Effector memory CD4-positive, alpha-beta T cell (primary cell): ENCODE results near the gene NDUFA3.

Source experiments
- DNase-seq, 3 donors: peaks; one replicate each; pipeline ENCODE4 v3.0.0-alpha.2; 2020
- H3K27ac ChIP-seq: 2 replicates; pipeline ENCODE4 v1.7.0; 2013; ENCODE audit warnings: mild to moderate bottlenecking, low read length, moderate library complexity; ENCODE audit not compliant: insufficient read depth, poor library complexity, severe bottlenecking
- H3K27me3 ChIP-seq: replicated peaks from 2 replicates; pipeline ENCODE4 v1.7.0; 2013; ENCODE audit warnings: mild to moderate bottlenecking, low read length; ENCODE audit not compliant: insufficient read depth, control insufficient read depth, poor library complexity, severe bottlenecking
- H3K36me3 ChIP-seq: 2 replicates; pipeline ENCODE4 v1.7.0; 2013; ENCODE audit warnings: mild to moderate bottlenecking, low read length, moderate library complexity; ENCODE audit not compliant: control insufficient read depth, insufficient read depth
- H3K4me1 ChIP-seq: 2 replicates; pipeline ENCODE4 v1.7.0; 2013; ENCODE audit warnings: low read length, mild to moderate bottlenecking; ENCODE audit not compliant: control insufficient read depth, insufficient read depth, poor library complexity, severe bottlenecking
- H3K4me3 ChIP-seq: 2 replicates; pipeline ENCODE4 v1.7.0; 2013; ENCODE audit warnings: low read length, low read depth, mild to moderate bottlenecking; ENCODE audit not compliant: insufficient read depth, poor library complexity, severe bottlenecking
- H3K9me3 ChIP-seq: 2 replicates; pipeline ENCODE4 v1.7.0; 2013; ENCODE audit warnings: mild to moderate bottlenecking, low read length, moderate library complexity; ENCODE audit not compliant: control insufficient read depth

The NDUFA3 gene

DNA sequence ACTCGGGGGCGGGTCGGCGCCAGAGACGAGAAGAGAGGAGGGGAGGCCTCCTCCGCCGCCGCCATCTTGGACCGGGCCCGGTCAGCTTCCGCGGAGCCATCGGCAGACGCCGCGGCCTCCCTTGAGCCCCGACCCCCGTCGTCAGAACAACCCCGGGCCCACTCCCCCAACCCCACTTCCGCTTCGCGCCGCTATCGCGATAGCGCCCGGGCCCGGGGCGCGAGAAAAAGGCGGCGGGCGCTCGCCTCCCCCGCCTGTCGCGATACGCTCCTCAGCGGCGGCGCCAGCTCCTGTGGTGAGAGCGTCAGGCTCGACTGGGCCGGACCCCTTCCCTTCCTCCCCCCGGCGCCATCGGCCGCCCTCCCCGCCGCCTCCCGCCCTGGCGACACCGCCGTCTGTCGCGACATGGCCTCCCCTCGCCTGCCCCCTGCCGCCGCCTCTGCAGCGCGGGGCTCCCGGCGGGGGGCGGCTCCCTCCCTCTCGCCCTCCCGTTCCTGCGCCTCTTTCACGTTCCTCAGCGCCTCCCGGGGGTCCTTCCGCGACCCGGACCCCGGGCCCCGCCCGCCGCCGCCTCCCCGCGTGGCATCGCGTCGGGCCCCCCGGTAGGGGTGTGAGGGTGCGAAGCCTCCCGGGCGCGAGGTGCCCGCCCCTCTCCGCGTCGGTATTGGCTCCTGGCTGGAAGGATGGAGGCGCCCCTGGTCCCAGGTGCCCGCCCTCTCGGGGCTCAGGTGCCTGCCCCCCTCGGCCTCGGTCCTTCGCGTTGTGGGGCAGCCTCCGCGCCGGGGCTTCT is 35.2 kb downstream of the NDUFA3 start, which contains the start of gene CNOT3:
Gene CNOT3 (plus strand): TSS at position 64 of the 790 bp plus-strand sequence. CDS start 5,217 bp downstream, outside the sequence.
- Histone ChIP-seq H3K36me3 (peaks cover 23% of the 10 kb centered on the region), H3K4me1 (peaks cover 33% of the 10 kb centered on the region), H3K27me3 (no peaks in the 10 kb centered on the region), H3K27ac (peak within 1 kb of the TSS; percentile 97), H3K9me3 (no peaks in the 10 kb centered on the region), H3K4me3 (peak within 1 kb of the TSS; percentile 88)
- DNase-seq, result peak; percentile 18 to 43 (median 30)

DNA sequence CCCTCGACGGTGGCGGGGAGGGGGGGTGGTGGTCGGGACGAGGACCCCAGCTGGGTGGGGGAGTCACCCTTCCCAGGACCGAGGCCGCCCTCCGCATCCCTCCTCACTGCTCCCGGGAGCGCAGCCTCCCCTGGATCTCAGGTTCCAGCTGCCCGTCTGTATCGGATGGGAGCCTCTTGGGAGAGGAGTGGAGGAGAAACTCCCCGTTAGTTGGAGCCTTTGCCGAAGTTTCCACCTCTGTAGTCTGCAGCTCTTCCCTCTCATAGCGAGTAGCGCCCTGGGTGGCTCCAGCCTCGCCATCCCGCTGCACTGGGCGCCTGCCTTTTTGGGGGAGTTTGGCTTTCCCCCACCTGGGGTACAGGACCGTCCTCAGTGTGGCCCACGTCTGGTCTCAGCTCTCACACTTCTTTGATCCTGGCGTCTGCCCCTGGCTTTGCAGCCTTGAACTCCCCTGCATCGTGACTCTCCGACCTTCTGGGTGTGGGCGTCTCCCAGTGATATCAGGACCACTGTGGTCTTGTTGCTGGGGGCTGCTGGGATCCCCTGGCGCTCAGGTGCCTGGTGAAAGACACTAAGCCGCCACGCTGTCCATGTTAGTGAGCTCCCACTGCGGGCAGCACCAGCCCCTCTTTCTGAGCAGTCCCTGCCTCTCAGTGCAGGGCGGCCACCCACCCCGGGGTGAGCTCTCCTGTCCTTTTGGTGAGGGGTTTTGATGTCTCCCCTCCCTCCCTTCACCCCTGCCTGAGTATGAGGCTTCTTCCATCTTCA is 36.0 kb downstream of the NDUFA3 start:
- DNase-seq, result no peak
- H3K9me3 ChIP-seq, result no peaks in the 10 kb centered on the region
- peaks cover 30% of the 10 kb centered on the region for H3K36me3 ChIP-seq
- peak overlapping the region; percentile 88 for H3K4me3 ChIP-seq
- peak overlapping the region; percentile 97 for H3K27ac ChIP-seq
- H3K27me3 ChIP-seq, result no peaks in the 10 kb centered on the region
- H3K4me1 ChIP-seq, result peaks cover 33% of the 10 kb centered on the region

DNA sequence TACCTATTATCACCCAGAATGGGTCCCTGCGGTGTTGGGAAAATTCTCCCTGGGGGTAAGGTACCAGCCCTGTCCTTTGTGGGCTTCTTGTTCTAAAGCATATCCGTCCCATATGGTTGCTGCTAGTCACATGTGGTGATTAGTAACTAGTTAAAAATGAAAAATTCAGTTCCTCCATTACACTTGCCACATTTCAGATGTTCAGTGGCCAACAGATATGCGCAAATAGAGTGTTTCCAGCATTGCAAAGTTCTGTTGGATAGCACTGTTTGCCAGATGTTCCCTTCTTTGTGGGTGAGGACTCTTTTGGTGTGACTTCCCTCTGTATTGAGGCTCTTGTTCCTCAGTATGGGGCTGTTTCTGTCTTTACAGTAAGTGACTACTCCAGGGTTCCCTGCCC is 38.7 kb downstream of the NDUFA3 start:
- peaks cover 57% of the 10 kb centered on the region for H3K36me3 ChIP-seq
- H3K27me3 ChIP-seq, result no peaks in the 10 kb centered on the region
- H3K4me3 ChIP-seq, result no peak overlapping the region
- no peak for DNase-seq
- H3K4me1 ChIP-seq, result peaks cover 27% of the 10 kb centered on the region
- H3K9me3 ChIP-seq, result no peaks in the 10 kb centered on the region
- H3K27ac ChIP-seq, result no peak overlapping the region

DNA sequence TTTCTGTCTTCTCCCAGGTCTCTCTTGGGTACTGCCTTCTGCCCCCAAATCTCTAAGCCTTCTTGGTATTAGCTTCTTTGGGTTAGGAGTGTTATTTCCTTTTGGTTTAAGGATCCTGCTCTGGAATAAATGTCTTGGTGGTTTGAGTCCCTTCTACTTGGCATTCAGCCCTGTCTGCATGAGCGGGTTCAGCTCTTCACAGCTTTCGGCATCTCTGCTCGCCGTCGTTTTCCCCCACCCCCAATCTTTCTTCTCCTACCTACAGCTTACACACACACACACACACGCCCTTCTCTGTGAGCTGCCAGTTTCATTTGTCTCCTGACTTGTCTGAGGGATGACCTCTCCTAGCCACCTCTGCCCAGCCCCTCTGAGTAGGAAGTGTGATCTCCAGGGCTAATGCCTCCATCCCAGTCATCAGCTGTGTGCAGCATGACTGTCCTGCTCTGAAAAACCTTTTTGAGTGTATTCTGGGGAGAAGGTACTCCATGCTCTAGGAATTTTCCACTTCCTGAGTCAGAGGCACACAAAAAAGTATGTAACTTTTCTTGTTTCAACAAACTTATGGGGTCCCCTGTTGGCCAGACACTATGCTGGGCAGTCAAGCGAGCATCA is 39.6 kb downstream of the NDUFA3 start:
- no peak overlapping the region for H3K4me3 ChIP-seq
- H3K27me3 ChIP-seq, result no peaks in the 10 kb centered on the region
- H3K4me1 ChIP-seq, result peaks cover 26% of the 10 kb centered on the region
- no peak overlapping the region for H3K27ac ChIP-seq
- no peak for DNase-seq
- H3K36me3 ChIP-seq, result peaks cover 66% of the 10 kb centered on the region
- no peaks in the 10 kb centered on the region for H3K9me3 ChIP-seq

DNA sequence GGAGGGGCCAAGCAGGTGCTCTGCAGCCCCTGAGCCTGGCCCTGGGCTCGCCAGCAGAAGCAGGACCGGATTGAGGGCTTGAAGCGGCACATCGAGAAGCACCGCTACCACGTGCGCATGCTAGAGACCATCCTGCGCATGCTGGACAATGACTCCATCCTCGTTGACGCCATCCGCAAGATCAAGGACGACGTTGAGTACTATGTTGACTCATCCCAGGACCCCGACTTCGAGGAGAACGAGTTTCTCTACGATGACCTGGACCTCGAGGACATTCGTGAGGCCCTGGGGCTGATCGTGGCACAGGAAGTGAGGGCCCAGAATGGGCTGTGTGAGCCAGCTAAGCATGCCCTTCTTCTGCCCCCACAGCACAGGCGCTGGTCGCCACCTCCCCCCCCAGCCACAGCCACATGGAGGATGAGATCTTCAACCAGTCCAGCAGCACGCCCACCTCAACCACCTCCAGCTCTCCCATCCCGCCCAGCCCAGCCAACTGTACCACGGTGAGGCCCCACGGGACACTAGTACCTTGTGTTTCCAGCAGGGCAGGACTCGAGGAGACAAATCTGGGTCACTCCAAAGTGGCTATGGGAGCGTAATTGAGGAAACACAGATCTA is 43.0 kb downstream of the NDUFA3 start:
- no peaks in the 10 kb centered on the region for H3K9me3 ChIP-seq
- H3K4me3 ChIP-seq, result no peak overlapping the region
- peaks cover 96% of the 10 kb centered on the region for H3K36me3 ChIP-seq
- H3K27ac ChIP-seq, result no peak overlapping the region
- DNase-seq, result no peak
- H3K4me1 ChIP-seq, result no peaks in the 10 kb centered on the region
- no peaks in the 10 kb centered on the region for H3K27me3 ChIP-seq

DNA sequence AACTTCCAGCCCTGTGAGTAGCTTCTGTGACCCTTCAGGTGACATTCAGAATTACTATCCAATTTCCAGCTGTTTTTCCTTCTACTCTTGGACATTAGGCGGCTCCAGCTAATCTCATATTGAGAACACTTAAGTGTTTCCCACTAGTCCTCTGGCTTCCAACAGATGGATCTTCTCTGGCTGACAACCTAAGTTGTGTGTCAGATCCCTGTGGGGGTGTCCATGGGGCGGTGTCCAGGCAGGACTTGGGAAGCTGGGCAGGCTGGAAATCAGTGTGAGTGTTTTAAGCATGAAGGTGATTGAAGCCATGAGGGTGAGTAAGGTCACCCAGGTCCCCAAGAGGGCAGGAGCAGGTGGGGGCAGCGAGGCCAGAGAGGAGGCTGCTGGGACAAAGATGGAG is 45.0 kb downstream of the NDUFA3 start:
- no peaks in the 10 kb centered on the region for H3K4me1 ChIP-seq
- no peak overlapping the region for H3K27ac ChIP-seq
- H3K27me3 ChIP-seq, result no peaks in the 10 kb centered on the region
- H3K4me3 ChIP-seq, result no peak overlapping the region
- no peaks in the 10 kb centered on the region for H3K9me3 ChIP-seq
- H3K36me3 ChIP-seq, result peaks cover 96% of the 10 kb centered on the region
- no peak for DNase-seq

DNA sequence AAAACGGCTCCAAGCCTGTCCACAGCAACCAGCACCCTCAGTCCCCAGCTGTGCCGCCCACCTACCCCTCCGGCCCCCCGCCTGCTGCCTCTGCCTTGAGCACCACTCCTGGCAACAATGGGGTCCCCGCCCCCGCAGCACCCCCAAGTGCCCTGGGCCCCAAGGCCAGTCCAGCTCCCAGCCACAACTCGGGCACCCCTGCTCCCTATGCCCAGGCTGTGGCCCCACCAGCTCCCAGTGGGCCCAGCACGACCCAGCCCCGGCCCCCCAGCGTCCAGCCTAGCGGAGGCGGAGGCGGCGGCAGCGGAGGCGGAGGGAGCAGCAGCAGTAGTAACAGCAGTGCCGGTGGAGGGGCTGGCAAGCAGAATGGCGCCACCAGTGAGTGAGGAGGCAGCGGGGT is 45.5 kb downstream of the NDUFA3 start:
- H3K4me1 ChIP-seq, result no peaks in the 10 kb centered on the region
- H3K27ac ChIP-seq, result no peak overlapping the region
- no peaks in the 10 kb centered on the region for H3K9me3 ChIP-seq
- H3K4me3 ChIP-seq, result no peak overlapping the region
- peaks cover 96% of the 10 kb centered on the region for H3K36me3 ChIP-seq
- no peaks in the 10 kb centered on the region for H3K27me3 ChIP-seq
- no peak for DNase-seq

DNA sequence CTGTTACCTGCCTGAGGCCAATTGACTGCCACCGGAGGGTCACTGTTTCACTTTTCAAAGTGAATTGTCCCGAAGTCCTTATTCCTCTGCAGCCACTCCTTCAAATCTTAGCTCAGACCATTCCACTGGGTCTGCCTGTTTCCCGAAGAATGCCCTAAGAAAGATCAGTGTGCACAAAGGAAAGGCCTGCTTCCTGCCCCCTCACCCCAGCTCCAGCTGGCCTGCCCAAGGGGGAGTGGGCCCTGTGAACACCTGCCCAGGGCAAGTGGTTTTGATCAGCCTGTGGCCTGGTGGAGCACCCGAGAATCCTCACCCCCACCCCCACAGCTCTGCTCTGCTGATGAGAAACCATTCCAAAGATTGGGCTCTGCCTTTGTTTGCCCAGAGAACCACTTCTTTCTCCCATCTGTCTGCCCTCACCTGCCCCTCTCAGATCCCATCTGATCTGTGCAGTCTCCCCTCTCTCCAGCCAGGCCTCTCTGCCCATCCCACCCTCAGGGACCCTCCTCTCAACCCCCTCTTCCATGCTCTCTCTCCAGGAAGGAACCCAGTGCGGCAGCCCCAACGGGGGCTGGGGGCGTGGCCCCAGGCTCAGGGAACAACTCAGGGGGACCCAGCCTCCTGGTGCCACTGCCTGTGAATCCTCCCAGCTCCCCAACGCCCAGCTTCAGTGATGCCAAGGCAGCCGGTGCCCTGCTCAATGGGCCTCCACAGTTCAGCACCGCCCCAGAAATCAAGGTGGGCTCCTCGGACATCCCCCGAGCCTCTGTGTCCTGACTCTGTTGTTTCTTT is 46.6 kb downstream of the NDUFA3 start:
- Histone ChIP-seq H3K27ac (no peak overlapping the region), H3K4me1 (no peaks in the 10 kb centered on the region), H3K4me3 (no peak overlapping the region), H3K36me3 (peaks cover 96% of the 10 kb centered on the region), H3K9me3 (no peaks in the 10 kb centered on the region), H3K27me3 (no peaks in the 10 kb centered on the region)
- DNase-seq, result no peak

DNA sequence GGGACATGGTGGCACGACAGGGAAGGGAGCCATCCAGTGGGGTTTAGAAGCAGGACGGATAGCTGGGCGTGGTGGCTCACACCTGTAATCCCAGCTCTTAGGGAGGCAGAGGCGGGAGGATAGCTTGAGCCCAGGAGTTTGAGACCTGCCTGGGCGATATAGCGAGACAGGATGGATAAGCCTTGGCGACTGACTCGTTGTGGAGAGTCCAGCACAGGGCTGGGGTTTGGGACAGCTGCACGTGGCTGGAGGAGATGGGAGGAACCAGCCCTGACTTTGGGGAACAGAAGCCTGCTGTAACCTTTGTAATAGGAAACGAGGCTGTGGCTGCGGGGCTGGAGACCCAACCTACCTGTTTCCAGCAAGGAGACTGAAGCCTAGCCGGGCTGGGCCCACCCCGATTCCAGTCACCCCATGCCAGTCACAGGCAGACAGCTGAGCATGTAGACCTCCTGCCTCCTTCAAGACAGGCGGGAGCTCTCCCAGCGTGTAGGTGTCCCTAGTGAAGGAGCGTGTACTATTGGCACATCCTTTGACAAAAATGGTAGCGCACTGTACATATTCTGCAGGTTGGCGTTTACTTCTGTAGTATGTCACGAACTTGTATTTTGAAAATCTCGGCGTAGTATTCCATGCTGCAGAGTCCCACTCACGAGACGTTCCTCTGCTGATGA is 48.8 kb downstream of the NDUFA3 start:
- Histone ChIP-seq H3K36me3 (peaks cover 96% of the 10 kb centered on the region), H3K9me3 (no peaks in the 10 kb centered on the region), H3K4me3 (no peak overlapping the region), H3K27ac (no peak overlapping the region), H3K27me3 (no peaks in the 10 kb centered on the region), H3K4me1 (peaks cover 15% of the 10 kb centered on the region)
- DNase-seq, result no peak
